Keratinocyte (primary cell): Measurements from ENCODE around the gene OR4D10. TPM values are rescaled to one million over a fixed set of nuclear protein-coding genes. Genes with fewer than 3 reads are reported as not detected.
"Not testable (repeated sequence)": the region's sequence is repeated elsewhere in the genome, so short reads cannot be mapped to it uniquely, and the experiment has no call there.

Experiments used
- DNase-seq: peaks from one replicate; pipeline ENCODE4 v3.0.0-alpha.2; 2011; ENCODE audit warnings: low read depth, missing footprints, low spot score
- FAIRE-seq: peaks from 2 replicates; lab custom pipeline; 2011; peaks lifted over from hg19 to GRCh38; lab: Jason Lieb, UNC
- H2AFZ ChIP-seq: 2 replicates; pipeline ENCODE4 v1.6.0; 2012; ENCODE audit warnings: low read length, control low read depth, inconsistent platforms; ENCODE audit not compliant: control insufficient read depth
- H3K27ac ChIP-seq: 2 replicates; pipeline ENCODE4 v1.5.1; 2011; ENCODE audit warnings: low read length; ENCODE audit not compliant: control insufficient read depth, insufficient read depth
- H3K27me3 ChIP-seq: 3 replicates; pipeline ENCODE4 v1.6.0; 2011; ENCODE audit warnings: low read length; ENCODE audit not compliant: control insufficient read depth, insufficient read depth; ENCODE audit errors: extremely low read depth
- H3K36me3 ChIP-seq, 2 experiments: 2 replicates in 1 of 2; 3 replicates in 1 of 2; pipeline ENCODE4 v1.5.1; 2011; ENCODE audit warnings: low read length in 2 of 2, mild to moderate bottlenecking in 1 of 2; ENCODE audit not compliant: control insufficient read depth in 2 of 2, insufficient read depth in 2 of 2; ENCODE audit errors: extremely low read depth in 1 of 2
- H3K4me1 ChIP-seq: 3 replicates; pipeline ENCODE4 v1.5.1; 2011; ENCODE audit warnings: low read length; ENCODE audit not compliant: control insufficient read depth, insufficient read depth; ENCODE audit errors: extremely low read depth
- H3K4me2 ChIP-seq: 3 replicates; pipeline ENCODE4 v1.6.0; 2011; ENCODE audit warnings: low read depth, low read length; ENCODE audit not compliant: control insufficient read depth, insufficient read depth; ENCODE audit errors: extremely low read depth
- H3K4me3 ChIP-seq, 3 experiments: fragments of 200-600 bp in 1 of 3; sonication (generic) in 1 of 3; 2 replicates in 2 of 3; 3 replicates in 1 of 3; pipeline ENCODE4 v1.5.1; 2011 to 2016; ENCODE audit warnings: low read length in 3 of 3, mild to moderate bottlenecking in 3 of 3, control low read depth in 2 of 3, inconsistent platforms in 1 of 3, low read depth in 1 of 3, mixed read lengths in 1 of 3, mixed run types in 1 of 3, moderate library complexity in 1 of 3; ENCODE audit not compliant: control insufficient read depth in 2 of 3, insufficient read depth in 2 of 3; ENCODE audit errors: extremely low read depth in 1 of 3
- H3K79me2 ChIP-seq: 2 replicates; pipeline ENCODE4 v1.6.0; 2012; ENCODE audit warnings: low read length; ENCODE audit not compliant: control insufficient read depth, insufficient read depth
- H3K9ac ChIP-seq: 3 replicates; pipeline ENCODE4 v1.6.0; 2011; ENCODE audit warnings: low read length; ENCODE audit not compliant: control insufficient read depth, insufficient read depth; ENCODE audit errors: extremely low read depth
- H3K9me1 ChIP-seq: 3 replicates; pipeline ENCODE4 v1.6.0; 2011; ENCODE audit warnings: low read length; ENCODE audit not compliant: control insufficient read depth, insufficient read depth; ENCODE audit errors: extremely low read depth
- H3K9me3 ChIP-seq: 2 replicates; pipeline ENCODE4 v1.5.1; 2012; ENCODE audit warnings: low read depth, low read length; ENCODE audit not compliant: control insufficient read depth
- H4K20me1 ChIP-seq: 3 replicates; pipeline ENCODE4 v1.6.0; 2011; ENCODE audit warnings: low read length; ENCODE audit not compliant: control insufficient read depth, insufficient read depth; ENCODE audit errors: extremely low read depth
- CTCF ChIP-seq, 3 experiments: IDR thresholded peaks in 1 of 3; conservative IDR thresholded peaks in 1 of 3; optimal IDR thresholded peaks in 1 of 3; 2 replicates in 2 of 3; 3 replicates in 1 of 3; pipeline versions ENCODE3 to v1.5.1; 2011; ENCODE audit warnings: low read length in 3 of 3, mild to moderate bottlenecking in 3 of 3, moderate library complexity in 2 of 3, control low read depth in 1 of 3, inconsistent platforms in 1 of 3; ENCODE audit not compliant: insufficient read depth in 2 of 3; ENCODE audit errors: extremely low read depth in 1 of 3
- EZH2 ChIP-seq: IDR thresholded peaks from one replicate; pipeline ENCODE4 v1.6.1; 2012; ENCODE audit warnings: inconsistent platforms, mild to moderate bottlenecking, low read length, moderate library complexity
- dilution Hi-C: fragments of 300-500 bp; cut with MboI; formaldehyde crosslinking; loops from one replicate; pipeline ENCODE4 v1.7.0; 2020; ENCODE audit warnings: low sequenced_read_pairs; ENCODE audit not compliant: extremely low pct_ligation_motif_present
- polyA plus RNA-seq, 5 experiments: library from polyadenylated mRNA; depleted of rRNA in 3 of 5; stranded (reverse) in 3 of 5; stranded (forward) in 1 of 5; unstranded in 1 of 5; fragments of >200 nt; gene quantifications; 1 replicate in 1 of 5; 2 replicates in 3 of 5; 3 replicates in 1 of 5; pipeline versions ENCODE4 v1.2.1 to v1.2.3, GENCODE V29; 2011 to 2012; ENCODE audit warnings: missing spikeins in 2 of 5, low read depth in 1 of 5, low replicate concordance in 1 of 5

Gene OR4D10
- polyA plus RNA-seq, 1 donor (not counting 4 experiments of a cell fraction or from before 2014, with no cell fraction given) = not detected

GRCh38 chr11:59436169-59436568, 36.9 kb upstream of the OR4D10 start, which contains the start of gene OR5A1:
Gene OR5A1 (plus strand): TSS chr11:59436469. CDS start chr11:59443169, 6,700 bp downstream.
- H3K9ac ChIP-seq = no peak within 1 kb of the TSS
- DNase-seq = no peak
- no peak within 1 kb of the TSS for H3K27ac ChIP-seq
- H3K36me3 ChIP-seq = no peaks in the 10 kb centered on the region
- H3K27me3 ChIP-seq = no peaks in the 10 kb centered on the region
- dilution Hi-C loops = no loop called here
- H3K79me2 ChIP-seq = no peaks in the 10 kb centered on the region
- H2AFZ ChIP-seq = no peak within 1 kb of the TSS
- H3K4me1 ChIP-seq = no peaks in the 10 kb centered on the region
- no peak within 1 kb of the TSS for H3K4me2 ChIP-seq
- TF ChIP-seq CTCF (optimal IDR thresholded peaks at IDR 0.05 in 1 of 3, IDR thresholded peaks at IDR 0.05 in 1 of 3, conservative IDR thresholded peaks at IDR 0.05 in 1 of 3; ENCODE audit: extremely low read depth in 1 of 3, insufficient read depth in 2 of 3, low read length in 3 of 3) = no peak
- TF ChIP-seq EZH2 = no peak
- no peak for FAIRE-seq
- H3K9me1 ChIP-seq = no peaks in the 10 kb centered on the region
- no peak within 1 kb of the TSS for H3K4me3 ChIP-seq
- no peaks in the 10 kb centered on the region for H4K20me1 ChIP-seq
- no peaks in the 10 kb centered on the region for H3K9me3 ChIP-seq

- FAIRE-seq = no peak
- no peaks in the 10 kb centered on the region for H3K9me3 ChIP-seq
- no peaks in the 10 kb centered on the region for H4K20me1 ChIP-seq
- no peak overlapping the region for H3K4me3 ChIP-seq
- H3K36me3 ChIP-seq = no peaks in the 10 kb centered on the region
- no peaks in the 10 kb centered on the region for H3K79me2 ChIP-seq
- TF ChIP-seq CTCF (optimal IDR thresholded peaks at IDR 0.05 in 1 of 3, IDR thresholded peaks at IDR 0.05 in 1 of 3, conservative IDR thresholded peaks at IDR 0.05 in 1 of 3; ENCODE audit: extremely low read depth in 1 of 3, insufficient read depth in 2 of 3, low read length in 3 of 3) = no peak
- TF ChIP-seq EZH2 = no peak
- no peaks in the 10 kb centered on the region for H3K27me3 ChIP-seq
- no peak for DNase-seq
- H2AFZ ChIP-seq = no peak overlapping the region
- no peaks in the 10 kb centered on the region for H3K4me1 ChIP-seq
- no peaks in the 10 kb centered on the region for H3K9me1 ChIP-seq
- no peak overlapping the region for H3K9ac ChIP-seq
- H3K27ac ChIP-seq = no peak overlapping the region
- no peak overlapping the region for H3K4me2 ChIP-seq
- dilution Hi-C loops = no loop called here
Observed at GRCh38 chr11:59437770-59438169, 35.3 kb upstream of the OR4D10 start.

GRCh38 chr11:59445624-59446023, 27.5 kb upstream of the OR4D10 start:
- H3K4me1 ChIP-seq, H3K36me3 ChIP-seq, H3K9me1 ChIP-seq, H3K4me3 ChIP-seq, H2AFZ ChIP-seq, DNase-seq, H3K27ac ChIP-seq, H3K9ac ChIP-seq, H3K79me2 ChIP-seq, dilution Hi-C loops, H3K9me3 ChIP-seq, H3K27me3 ChIP-seq, H3K4me2 ChIP-seq, H4K20me1 ChIP-seq, FAIRE-seq: not testable (repeated sequence)
